ENCODE results near the gene TMEM272.

GRCh38 chr13:51781246-51782022 is 63.5 kb downstream of the TMEM272 start:
- TF ChIP-seq CTCF (IDR thresholded peaks at IDR 0.05) (peak in 3 of 7 experiments; percentile 24 to 37 (median 31)), POLR2A (IDR thresholded peaks at IDR 0.05) (no peak)

All from stomach (tissue), 4 donors.